ENCODE measurements around the gene TSPAN15. TPM values are rescaled to one million over a fixed set of nuclear protein-coding genes. Genes with fewer than 3 reads are reported as not detected.

Gene TSPAN15
- total RNA-seq, 6 donors from 2014 or later: 19.9 to 69.5 (median 63.0) TPM

- TF ChIP-seq EP300 (IDR thresholded peaks at IDR 0.05): no peak
- TF ChIP-seq, protein P1, sequence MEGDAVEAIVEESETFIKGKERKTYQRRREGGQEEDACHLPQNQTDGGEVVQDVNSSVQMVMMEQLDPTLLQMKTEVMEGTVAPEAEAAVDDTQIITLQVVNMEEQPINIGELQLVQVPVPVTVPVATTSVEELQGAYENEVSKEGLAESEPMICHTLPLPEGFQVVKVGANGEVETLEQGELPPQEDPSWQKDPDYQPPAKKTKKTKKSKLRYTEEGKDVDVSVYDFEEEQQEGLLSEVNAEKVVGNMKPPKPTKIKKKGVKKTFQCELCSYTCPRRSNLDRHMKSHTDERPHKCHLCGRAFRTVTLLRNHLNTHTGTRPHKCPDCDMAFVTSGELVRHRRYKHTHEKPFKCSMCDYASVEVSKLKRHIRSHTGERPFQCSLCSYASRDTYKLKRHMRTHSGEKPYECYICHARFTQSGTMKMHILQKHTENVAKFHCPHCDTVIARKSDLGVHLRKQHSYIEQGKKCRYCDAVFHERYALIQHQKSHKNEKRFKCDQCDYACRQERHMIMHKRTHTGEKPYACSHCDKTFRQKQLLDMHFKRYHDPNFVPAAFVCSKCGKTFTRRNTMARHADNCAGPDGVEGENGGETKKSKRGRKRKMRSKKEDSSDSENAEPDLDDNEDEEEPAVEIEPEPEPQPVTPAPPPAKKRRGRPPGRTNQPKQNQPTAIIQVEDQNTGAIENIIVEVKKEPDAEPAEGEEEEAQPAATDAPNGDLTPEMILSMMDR (IDR thresholded peaks at IDR 0.05): no peak
- Histone ChIP-seq H3K4me3 (no peak overlapping the region), H3K36me3 (no peaks in the 10 kb centered on the region), H3K27ac (no peak overlapping the region), H3K27me3 (no peaks in the 10 kb centered on the region), H3K9me3 (no peaks in the 10 kb centered on the region), H3K4me1 (peaks cover 3 to 6% (median 6%) of the 10 kb centered on the region in 4 donors)
- DNase-seq (no peak), ATAC-seq (ENCODE audit: low FRiP score in 2 of 2) (no peak)
- WGBS, 2 donors: 92 to 93% methylated on average over 13 of the region's 13 CpGs
Observed at GRCh38 chr10:69415049-69415448, 36.2 kb upstream of the TSPAN15 start.

GRCh38 chr10:69415951-69416350 is 35.3 kb upstream of the TSPAN15 start:
- Histone ChIP-seq H3K9me3 (no peaks in the 10 kb centered on the region), H3K27ac (no peak overlapping the region), H3K36me3 (no peaks in the 10 kb centered on the region), H3K4me1 (peaks cover 3 to 6% (median 6%) of the 10 kb centered on the region in 4 donors), H3K4me3 (no peak overlapping the region), H3K27me3 (no peaks in the 10 kb centered on the region)
- WGBS, 2 donors: 91 to 94% methylated on average over 9 to 10 of the region's 10 CpGs
- no peak for ATAC-seq (ENCODE audit: low FRiP score in 2 of 2)
- TF ChIP-seq POLR2A (IDR thresholded peaks at IDR 0.05): no peak
- TF ChIP-seq POLR2AphosphoS5 (IDR thresholded peaks at IDR 0.05): no peak
- no peak for TF ChIP-seq EP300 (IDR thresholded peaks at IDR 0.05)
- TF ChIP-seq, protein P1 (IDR thresholded peaks at IDR 0.05): no peak
- DNase-seq: no peak

- Histone ChIP-seq H3K4me1 (peaks cover 6 to 13% (median 9%) of the 10 kb centered on the region in 4 donors), H3K36me3 (no peaks in the 10 kb centered on the region), H3K27me3 (no peaks in the 10 kb centered on the region), H3K4me3 (no peak within 1 kb of the TSS), H3K27ac (no peak within 1 kb of the TSS), H3K9me3 (no peaks in the 10 kb centered on the region)
- ATAC-seq (ENCODE audit: low FRiP score in 2 of 2) (no peak), DNase-seq (peak in 1 of 2 donors; percentile 73)
- 74 to 85% methylated on average over 5 to 10 of the region's 10 CpGs for WGBS, 2 donors
- no peak for TF ChIP-seq EP300 (IDR thresholded peaks at IDR 0.05)
- no peak for TF ChIP-seq POLR2A (IDR thresholded peaks at IDR 0.05)
- TF ChIP-seq POLR2AphosphoS5 (IDR thresholded peaks at IDR 0.05): no peak
- TF ChIP-seq, protein P1 (IDR thresholded peaks at IDR 0.05): no peak
Observed at GRCh38 chr10:69416695-69417094, 34.6 kb upstream of the TSPAN15 start, which contains the start of gene TACR2. TSS of gene TACR2 (minus strand) at chr10:69416918. CDS start at chr10:69416323, 595 bp downstream.

DNA sequence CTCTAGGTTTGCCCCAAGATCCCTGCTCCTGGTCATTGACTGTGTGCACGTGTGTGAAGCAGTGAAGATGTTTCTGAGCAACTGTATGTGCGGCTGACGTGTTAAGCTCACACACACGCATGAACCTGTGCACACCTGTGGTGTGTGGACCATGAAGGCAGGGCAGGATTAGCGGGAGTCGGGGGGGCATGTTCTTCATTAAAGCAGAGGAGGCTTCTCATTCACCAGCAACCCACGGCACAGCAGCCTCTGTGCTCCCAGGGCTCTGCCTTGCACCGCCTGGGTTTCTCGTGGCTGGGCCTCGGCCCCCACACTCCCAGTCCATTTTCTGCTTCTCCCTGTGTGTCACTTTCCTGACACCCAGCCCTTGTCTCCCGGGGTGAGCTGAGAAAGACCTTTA is 33.7 kb upstream of the TSPAN15 start:
- TF ChIP-seq, protein P1 (IDR thresholded peaks at IDR 0.05): no peak
- TF ChIP-seq EP300 (IDR thresholded peaks at IDR 0.05) (no peak), POLR2AphosphoS5 (IDR thresholded peaks at IDR 0.05) (no peak), POLR2A (IDR thresholded peaks at IDR 0.05) (no peak)
- Histone ChIP-seq H3K27ac (no peak overlapping the region), H3K27me3 (no peaks in the 10 kb centered on the region), H3K4me1 (peaks cover 9 to 21% (median 15%) of the 10 kb centered on the region in 4 donors), H3K36me3 (no peaks in the 10 kb centered on the region), H3K9me3 (no peaks in the 10 kb centered on the region), H3K4me3 (no peak overlapping the region)
- DNase-seq: no peak
- no peak for ATAC-seq (ENCODE audit: low FRiP score in 2 of 2)
- WGBS, 2 donors: 86 to 94% methylated on average over 9 to 11 of the region's 11 CpGs

DNA sequence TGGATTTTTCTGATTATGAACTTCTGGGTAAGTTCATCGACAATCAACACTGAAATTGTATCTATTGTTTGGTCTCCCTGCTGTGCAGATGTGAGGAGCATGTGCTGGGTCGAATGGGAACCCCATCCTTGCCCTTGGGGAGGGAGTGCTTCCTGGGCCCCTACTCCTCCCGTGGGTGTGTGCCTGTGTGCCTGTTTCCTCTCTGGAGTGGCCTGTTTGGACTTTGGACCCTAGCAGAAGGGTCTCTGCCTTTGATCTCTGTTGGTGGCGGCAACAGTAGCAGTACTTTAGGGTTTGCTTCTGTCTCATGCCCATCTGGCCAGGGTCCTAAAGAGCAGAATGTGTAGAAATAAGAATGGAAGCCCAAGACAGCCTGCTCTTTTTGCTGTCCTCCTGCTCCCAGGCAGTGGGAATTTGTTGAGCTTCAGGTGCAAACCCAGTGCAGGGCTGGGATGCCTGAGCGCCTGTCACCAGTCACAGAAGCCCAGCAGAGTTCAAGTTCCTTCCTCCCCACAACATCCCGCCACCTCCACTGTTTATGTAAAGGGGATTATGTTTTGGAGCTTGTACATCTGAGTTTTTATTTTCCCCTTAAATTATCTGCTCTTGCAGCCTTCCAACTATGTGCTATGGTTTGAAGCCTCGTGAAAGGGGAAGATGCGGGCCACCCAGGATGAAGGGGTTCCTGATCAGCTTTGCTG is 33.1 kb upstream of the TSPAN15 start:
- Histone ChIP-seq H3K4me3 (no peak overlapping the region), H3K27me3 (no peaks in the 10 kb centered on the region), H3K9me3 (no peaks in the 10 kb centered on the region), H3K36me3 (no peaks in the 10 kb centered on the region), H3K27ac (no peak overlapping the region), H3K4me1 (peaks cover 7 to 21% (median 12%) of the 10 kb centered on the region in 4 donors)
- DNase-seq (no peak), ATAC-seq (ENCODE audit: low FRiP score in 2 of 2) (no peak)
- WGBS, 2 donors: 71 to 77% methylated on average over 8 of the region's 8 CpGs
- TF ChIP-seq EP300 (IDR thresholded peaks at IDR 0.05) (no peak), POLR2A (IDR thresholded peaks at IDR 0.05) (no peak)
